A549 (cell line): Measurements from ENCODE around the gene CELF3.

ENCODE experiments used
- EP300 ChIP-seq, 2 experiments: fragments of >200 bp; sonication (Bioruptor Twin); formaldehyde crosslinking; IDR thresholded peaks; 2 replicates in 1 of 2; 3 replicates in 1 of 2; pipeline ENCODE4 v1.6.1; 2016 to 2017
- MAZ ChIP-seq: fragments of 150-350 bp; IDR thresholded peaks from 2 replicates; pipeline ENCODE4 v1.6.1; 2014; ENCODE audit warnings: antibody characterized with exemption, low read depth, low read length, borderline replicate concordance
- PHF8 ChIP-seq: fragments of 200-600 bp; sonication (generic); IDR thresholded peaks from 2 replicates; pipeline ENCODE4 v1.6.1; 2016; ENCODE audit warnings: low read depth, mild to moderate bottlenecking, antibody characterized with exemption, moderate library complexity, borderline replicate concordance
- POLR2A ChIP-seq: IDR thresholded peaks from 2 replicates; pipeline ENCODE4 v1.6.1; 2012; ENCODE audit warnings: mild to moderate bottlenecking, low read length
- RAD21 ChIP-seq, 2 experiments: fragments of >200 bp in 1 of 2; sonication (Bioruptor Twin) in 1 of 2; formaldehyde crosslinking in 1 of 2; IDR thresholded peaks in 1 of 2; conservative IDR thresholded peaks in 1 of 2; 2 replicates in 1 of 2; 3 replicates in 1 of 2; pipeline ENCODE4 v1.6.1; 2012 to 2018; ENCODE audit warnings: inconsistent platforms in 1 of 2
- RCOR1 ChIP-seq: fragments of 150-350 bp; IDR thresholded peaks from 2 replicates; pipeline ENCODE4 v1.6.1; 2014; ENCODE audit warnings: antibody characterized with exemption, low read length, low read depth
- SMC3 ChIP-seq: fragments of >200 bp; sonication (Bioruptor Twin); formaldehyde crosslinking; IDR thresholded peaks from 3 replicates; pipeline ENCODE4 v1.6.1; 2018; ENCODE audit warnings: inconsistent platforms
- TF ChIP-seq, protein P1 (sequence below): fragments of >200 bp; sonication (Bioruptor Twin); formaldehyde crosslinking; IDR thresholded peaks from 3 replicates; pipeline ENCODE4 v1.5.1; 2016
- TF ChIP-seq, protein P2 (sequence below): fragments of 200-600 bp; sonication (generic); IDR thresholded peaks from 2 replicates; pipeline ENCODE4 v1.6.1; 2016; ENCODE audit warnings: antibody characterized with exemption, mild to moderate bottlenecking, moderate library complexity
- TF ChIP-seq, protein P3 (sequence below): fragments of 150-350 bp; IDR thresholded peaks from 2 replicates; pipeline ENCODE4 v1.6.1; 2014; ENCODE audit warnings: low read depth, mild to moderate bottlenecking, low read length

DNA sequence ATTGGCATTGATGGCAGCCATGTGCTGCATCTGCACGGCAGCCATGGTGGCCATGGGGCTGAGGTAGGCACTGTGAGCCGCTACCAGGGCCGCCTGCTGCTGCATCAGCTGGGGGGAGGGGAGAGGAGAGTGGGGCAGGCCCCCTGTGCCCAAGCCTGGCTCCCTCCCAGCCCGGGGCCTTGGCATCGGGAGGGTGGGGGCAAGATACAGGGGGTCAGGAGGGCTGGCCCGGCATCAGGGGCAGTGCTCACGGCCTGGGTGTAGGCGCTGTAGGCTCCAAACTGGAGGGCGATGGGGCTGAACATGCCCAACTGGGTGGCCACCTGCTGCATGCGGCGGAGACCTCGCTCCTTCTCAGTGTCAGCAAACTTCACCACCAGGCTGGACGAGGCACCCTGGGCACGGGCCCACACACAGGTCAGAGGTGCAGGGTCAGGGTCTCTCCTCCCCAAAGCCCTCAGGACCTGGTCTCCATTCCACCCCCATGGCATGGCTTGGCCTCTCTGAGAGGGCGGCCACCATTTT, 9.0 kb downstream of the CELF3 start:
- TF ChIP-seq EP300 (IDR thresholded peaks at IDR 0.05) (no peak), RCOR1 (no peak), PHF8 (no peak), MAZ (no peak), RAD21 (conservative IDR thresholded peaks at IDR 0.05 in 1 of 2, IDR thresholded peaks at IDR 0.05 in 1 of 2) (no peak), POLR2A (no peak), SMC3 (no peak)
- TF ChIP-seq, protein P1, sequence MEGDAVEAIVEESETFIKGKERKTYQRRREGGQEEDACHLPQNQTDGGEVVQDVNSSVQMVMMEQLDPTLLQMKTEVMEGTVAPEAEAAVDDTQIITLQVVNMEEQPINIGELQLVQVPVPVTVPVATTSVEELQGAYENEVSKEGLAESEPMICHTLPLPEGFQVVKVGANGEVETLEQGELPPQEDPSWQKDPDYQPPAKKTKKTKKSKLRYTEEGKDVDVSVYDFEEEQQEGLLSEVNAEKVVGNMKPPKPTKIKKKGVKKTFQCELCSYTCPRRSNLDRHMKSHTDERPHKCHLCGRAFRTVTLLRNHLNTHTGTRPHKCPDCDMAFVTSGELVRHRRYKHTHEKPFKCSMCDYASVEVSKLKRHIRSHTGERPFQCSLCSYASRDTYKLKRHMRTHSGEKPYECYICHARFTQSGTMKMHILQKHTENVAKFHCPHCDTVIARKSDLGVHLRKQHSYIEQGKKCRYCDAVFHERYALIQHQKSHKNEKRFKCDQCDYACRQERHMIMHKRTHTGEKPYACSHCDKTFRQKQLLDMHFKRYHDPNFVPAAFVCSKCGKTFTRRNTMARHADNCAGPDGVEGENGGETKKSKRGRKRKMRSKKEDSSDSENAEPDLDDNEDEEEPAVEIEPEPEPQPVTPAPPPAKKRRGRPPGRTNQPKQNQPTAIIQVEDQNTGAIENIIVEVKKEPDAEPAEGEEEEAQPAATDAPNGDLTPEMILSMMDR = no peak
- TF ChIP-seq, protein P2, sequence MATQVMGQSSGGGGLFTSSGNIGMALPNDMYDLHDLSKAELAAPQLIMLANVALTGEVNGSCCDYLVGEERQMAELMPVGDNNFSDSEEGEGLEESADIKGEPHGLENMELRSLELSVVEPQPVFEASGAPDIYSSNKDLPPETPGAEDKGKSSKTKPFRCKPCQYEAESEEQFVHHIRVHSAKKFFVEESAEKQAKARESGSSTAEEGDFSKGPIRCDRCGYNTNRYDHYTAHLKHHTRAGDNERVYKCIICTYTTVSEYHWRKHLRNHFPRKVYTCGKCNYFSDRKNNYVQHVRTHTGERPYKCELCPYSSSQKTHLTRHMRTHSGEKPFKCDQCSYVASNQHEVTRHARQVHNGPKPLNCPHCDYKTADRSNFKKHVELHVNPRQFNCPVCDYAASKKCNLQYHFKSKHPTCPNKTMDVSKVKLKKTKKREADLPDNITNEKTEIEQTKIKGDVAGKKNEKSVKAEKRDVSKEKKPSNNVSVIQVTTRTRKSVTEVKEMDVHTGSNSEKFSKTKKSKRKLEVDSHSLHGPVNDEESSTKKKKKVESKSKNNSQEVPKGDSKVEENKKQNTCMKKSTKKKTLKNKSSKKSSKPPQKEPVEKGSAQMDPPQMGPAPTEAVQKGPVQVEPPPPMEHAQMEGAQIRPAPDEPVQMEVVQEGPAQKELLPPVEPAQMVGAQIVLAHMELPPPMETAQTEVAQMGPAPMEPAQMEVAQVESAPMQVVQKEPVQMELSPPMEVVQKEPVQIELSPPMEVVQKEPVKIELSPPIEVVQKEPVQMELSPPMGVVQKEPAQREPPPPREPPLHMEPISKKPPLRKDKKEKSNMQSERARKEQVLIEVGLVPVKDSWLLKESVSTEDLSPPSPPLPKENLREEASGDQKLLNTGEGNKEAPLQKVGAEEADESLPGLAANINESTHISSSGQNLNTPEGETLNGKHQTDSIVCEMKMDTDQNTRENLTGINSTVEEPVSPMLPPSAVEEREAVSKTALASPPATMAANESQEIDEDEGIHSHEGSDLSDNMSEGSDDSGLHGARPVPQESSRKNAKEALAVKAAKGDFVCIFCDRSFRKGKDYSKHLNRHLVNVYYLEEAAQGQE = no peak
- TF ChIP-seq, protein P3, sequence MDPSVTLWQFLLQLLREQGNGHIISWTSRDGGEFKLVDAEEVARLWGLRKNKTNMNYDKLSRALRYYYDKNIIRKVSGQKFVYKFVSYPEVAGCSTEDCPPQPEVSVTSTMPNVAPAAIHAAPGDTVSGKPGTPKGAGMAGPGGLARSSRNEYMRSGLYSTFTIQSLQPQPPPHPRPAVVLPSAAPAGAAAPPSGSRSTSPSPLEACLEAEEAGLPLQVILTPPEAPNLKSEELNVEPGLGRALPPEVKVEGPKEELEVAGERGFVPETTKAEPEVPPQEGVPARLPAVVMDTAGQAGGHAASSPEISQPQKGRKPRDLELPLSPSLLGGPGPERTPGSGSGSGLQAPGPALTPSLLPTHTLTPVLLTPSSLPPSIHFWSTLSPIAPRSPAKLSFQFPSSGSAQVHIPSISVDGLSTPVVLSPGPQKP = no peak
